Epithelial cell of proximal tubule (primary cell): ENCODE data around the gene NME3. TPM values are rescaled to one million over a fixed set of nuclear protein-coding genes. Genes with fewer than 3 reads are reported as not detected.

Source experiments
- DNase-seq: peaks from one replicate; pipeline ENCODE4 v3.0.0-alpha.2; 2011; ENCODE audit warnings: low read depth
- H3K4me3 ChIP-seq: 2 replicates; pipeline ENCODE4 v1.5.1; 2011; ENCODE audit warnings: low read depth, mild to moderate bottlenecking, low read length
- total RNA-seq: library from RNA; depleted of rRNA; stranded (reverse); fragments of >200 nt; gene quantifications from 2 replicates; pipeline ENCODE4 v1.2.3, GENCODE V29; 2015
- TF ChIP-seq, protein P1 (sequence below): conservative IDR thresholded peaks from 2 replicates; pipeline ENCODE4 v1.5.1; 2012; ENCODE audit warnings: low read depth, mild to moderate bottlenecking, low read length

Gene NME3
- total RNA-seq, 1 donor from 2014 or later = 50.5 TPM

DNA sequence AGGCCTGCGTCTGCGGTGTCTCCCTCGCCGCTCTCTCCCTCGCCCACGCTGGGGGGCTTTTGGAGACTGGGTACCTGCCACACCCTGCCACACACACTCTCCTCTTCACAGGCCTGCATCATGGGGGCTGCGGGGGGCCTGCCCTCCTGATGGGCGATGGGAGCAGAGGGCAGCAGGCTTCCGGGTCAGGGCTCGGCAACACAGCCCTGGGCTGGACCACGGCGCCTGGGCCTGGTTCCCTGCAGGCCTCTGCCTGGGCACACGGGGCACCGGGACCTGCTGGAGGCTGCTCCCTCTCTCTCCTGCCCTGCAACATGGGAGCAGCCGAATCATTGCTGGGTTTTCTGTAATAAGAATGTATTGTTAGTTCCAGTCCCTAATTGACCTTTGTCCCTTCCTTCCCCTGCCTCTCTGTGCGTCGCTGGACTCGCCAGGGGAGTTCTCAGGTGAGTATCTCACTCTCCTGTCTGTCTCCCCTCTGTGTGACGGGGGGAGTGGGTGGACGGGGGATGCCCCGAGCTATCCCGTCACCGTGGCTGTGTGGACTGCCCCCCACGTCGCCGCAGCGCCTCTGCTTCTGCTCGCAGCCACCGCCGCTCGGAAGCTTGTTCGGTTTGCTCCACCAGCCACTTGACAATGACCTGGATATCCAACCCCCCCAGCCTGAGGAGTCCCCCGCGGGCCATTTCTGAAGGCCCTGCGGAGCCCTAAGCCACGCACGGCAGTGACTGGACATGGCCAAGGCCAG lies 13.5 kb downstream of the NME3 start:
- TF ChIP-seq, protein P1, sequence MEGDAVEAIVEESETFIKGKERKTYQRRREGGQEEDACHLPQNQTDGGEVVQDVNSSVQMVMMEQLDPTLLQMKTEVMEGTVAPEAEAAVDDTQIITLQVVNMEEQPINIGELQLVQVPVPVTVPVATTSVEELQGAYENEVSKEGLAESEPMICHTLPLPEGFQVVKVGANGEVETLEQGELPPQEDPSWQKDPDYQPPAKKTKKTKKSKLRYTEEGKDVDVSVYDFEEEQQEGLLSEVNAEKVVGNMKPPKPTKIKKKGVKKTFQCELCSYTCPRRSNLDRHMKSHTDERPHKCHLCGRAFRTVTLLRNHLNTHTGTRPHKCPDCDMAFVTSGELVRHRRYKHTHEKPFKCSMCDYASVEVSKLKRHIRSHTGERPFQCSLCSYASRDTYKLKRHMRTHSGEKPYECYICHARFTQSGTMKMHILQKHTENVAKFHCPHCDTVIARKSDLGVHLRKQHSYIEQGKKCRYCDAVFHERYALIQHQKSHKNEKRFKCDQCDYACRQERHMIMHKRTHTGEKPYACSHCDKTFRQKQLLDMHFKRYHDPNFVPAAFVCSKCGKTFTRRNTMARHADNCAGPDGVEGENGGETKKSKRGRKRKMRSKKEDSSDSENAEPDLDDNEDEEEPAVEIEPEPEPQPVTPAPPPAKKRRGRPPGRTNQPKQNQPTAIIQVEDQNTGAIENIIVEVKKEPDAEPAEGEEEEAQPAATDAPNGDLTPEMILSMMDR = no peak
- DNase-seq = no peak
- no peak overlapping the region for H3K4me3 ChIP-seq

DNA sequence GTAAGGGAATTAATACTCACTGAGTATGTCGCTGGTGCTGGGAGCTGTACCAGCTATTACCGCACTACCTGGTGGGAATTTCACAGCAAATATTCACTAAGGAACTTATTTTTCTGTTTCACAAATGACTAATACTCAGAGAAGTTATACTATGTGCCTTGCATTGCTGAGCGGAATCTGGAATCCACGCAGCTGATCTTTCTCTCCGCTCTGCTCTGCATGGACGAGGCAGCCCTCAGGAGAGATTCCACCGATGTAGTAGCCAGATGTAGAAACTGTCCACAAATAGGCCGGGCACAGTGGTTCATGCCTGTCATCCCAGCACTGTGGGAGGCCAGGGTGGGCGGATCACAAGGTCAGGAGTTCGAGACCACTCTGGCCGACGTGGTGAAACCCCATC lies 17.1 kb downstream of the NME3 start:
- TF ChIP-seq, protein P1 = no peak

DNA sequence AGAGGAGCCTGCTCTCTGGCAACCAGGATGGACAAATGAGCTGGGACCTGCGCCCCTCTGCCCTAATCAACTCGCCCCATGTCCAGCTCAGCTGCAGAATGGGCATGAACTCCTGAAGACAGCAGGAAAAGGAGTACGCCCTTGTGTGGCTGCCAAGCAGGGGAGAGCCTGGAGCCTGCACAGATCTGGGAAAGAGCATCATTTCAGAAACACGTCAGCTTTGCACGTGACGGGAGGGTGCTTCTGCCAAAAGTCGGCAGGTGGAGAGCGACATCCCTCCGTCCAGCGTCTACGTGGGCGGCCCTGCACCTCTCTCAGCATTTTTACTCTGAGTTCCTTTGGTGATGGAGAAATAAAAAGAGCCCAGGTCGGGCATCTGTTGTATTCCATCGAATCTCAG lies 18.5 kb downstream of the NME3 start:
- DNase-seq = no peak
- TF ChIP-seq, protein P1 = no peak
- no peak overlapping the region for H3K4me3 ChIP-seq

More for the DNA sequence above, 17.1 kb downstream of the NME3 start:
- DNase-seq = no peak
- H3K4me3 ChIP-seq = no peak overlapping the region

DNA sequence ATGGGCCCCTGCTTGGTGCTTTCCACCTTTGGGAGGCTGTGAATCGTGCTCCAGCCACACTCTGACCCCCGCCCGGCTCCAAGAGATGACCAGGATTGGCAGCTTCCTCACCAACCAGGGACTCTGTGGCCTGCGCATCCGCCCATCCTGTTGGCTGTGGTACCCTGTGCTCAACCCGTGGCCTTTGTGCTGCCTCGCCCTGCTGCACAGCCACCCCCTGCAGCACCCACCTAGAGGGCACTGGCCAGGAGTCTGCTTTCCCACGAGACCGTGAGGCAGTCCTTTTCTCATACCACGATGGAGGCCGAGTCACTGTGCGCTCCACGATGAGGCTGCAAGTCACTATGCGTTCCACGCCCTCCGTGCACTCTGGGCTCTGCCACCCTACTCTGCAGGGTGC lies 19.4 kb downstream of the NME3 start:
- no peak overlapping the region for H3K4me3 ChIP-seq
- DNase-seq = no peak
- TF ChIP-seq, protein P1 = no peak

DNA sequence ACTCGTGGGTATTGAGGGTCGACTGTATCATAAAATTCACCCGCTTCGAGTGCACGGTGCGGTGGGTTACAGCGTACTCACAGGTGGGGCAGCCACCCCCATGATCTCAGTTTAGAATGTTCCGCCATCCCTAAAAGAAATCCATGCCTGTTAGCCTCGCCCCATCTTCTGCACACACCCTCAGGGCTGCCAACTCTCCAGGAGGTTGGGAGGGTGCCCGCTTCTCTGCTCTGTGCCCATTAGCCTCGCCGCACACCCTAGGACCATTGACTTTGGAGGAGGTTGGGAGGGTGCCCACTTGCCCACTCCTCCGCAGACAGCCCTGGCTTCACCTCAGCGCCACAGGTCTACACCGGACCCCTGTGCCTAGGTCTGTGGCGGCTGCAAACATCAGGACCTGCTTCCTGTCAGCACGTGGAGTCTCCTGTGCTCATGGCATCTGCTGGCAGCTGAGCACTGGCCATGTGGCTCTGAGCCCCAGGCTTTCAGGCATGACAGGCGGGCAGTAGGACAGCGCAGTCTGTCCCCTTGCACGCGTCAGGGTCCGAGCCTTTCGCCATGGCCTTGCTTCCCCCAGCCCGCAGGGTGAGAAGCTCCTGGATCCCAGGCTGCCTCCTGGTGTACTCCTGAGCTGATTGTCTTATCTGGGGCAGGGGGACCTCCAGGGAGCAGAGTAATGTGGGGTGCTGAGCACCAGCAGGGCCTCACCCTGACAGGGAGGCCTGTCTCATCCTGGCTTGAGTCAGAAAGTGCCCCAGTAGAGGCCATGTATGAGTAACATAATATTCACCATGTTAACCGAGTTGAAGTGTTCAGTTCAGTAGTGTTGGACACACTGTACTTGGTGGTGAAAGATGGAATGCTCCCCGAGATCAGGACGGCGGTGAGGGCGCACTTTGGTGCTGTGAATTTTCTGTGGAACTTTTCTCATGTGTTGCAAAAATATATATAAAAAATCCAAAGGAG lies 21.9 kb downstream of the NME3 start:
- TF ChIP-seq, protein P1 = no peak
- DNase-seq = no peak
- H3K4me3 ChIP-seq = no peak overlapping the region

DNA sequence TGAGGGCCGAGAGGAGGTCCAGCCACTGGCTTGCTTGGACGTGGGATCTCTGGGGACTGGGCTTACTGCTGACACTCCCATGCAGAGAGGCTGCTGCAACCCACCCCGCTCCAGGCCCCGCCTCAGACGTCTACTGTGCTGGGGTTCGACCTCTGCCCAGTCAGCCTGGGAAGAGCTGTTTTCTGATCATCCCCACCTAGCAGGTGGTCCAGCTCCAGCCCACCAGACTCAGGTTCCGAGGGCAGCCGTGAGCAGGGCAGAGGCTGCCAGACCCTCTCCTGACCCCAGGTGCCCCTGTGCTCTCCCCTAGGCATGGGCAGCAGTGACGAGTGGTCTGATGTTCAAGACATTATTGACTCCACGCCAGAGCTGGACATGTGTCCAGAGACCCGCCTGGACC lies 23.4 kb downstream of the NME3 start:
- H3K4me3 ChIP-seq = no peak overlapping the region
- no peak for DNase-seq
- TF ChIP-seq, protein P1 = no peak
